Thoracic aorta (tissue), 2 donors: ENCODE measurements around the gene KLF13. TPM values are rescaled to one million over a fixed set of nuclear protein-coding genes. Genes with fewer than 3 reads are reported as not detected.

Experiments used
- ATAC-seq: fragments of 150-250 bp; one replicate; pipeline ENCODE4 v1.8.0; 2017; ENCODE audit warnings: low read depth; ENCODE audit not compliant: insufficient number of reproducible peaks, low FRiP score
- DNase-seq: peaks from one replicate; pipeline ENCODE4 v3.0.0-alpha.2; 2020; ENCODE audit warnings: low spot score
- H3K27ac ChIP-seq, 2 donors: fragments of 200-600 bp; sonication (generic); 1 replicate in 1 of 2; 2 replicates in 1 of 2; pipeline ENCODE4 v1.5.1; 2016; ENCODE audit warnings: mild to moderate bottlenecking in 2 of 2, moderate library complexity in 2 of 2
- H3K27me3 ChIP-seq: fragments of 200-600 bp; sonication (generic); replicated peaks from 2 replicates; pipeline ENCODE4 v1.6.0; 2016; ENCODE audit warnings: mild to moderate bottlenecking; ENCODE audit not compliant: insufficient read depth
- H3K36me3 ChIP-seq: fragments of 200-600 bp; sonication (generic); one replicate; pipeline ENCODE4 v1.5.1; 2016
- H3K4me1 ChIP-seq, 2 donors: fragments of 200-600 bp; sonication (generic); 1 replicate in 1 of 2; 2 replicates in 1 of 2; pipeline versions ENCODE4 v1.5.1 to v1.6.0; 2016; ENCODE audit warnings: low read depth in 2 of 2, mild to moderate bottlenecking in 1 of 2; ENCODE audit not compliant: control insufficient read depth in 1 of 2
- H3K4me3 ChIP-seq: fragments of 200-600 bp; sonication (generic); 2 replicates; pipeline ENCODE4 v1.5.1; 2016; ENCODE audit warnings: mild to moderate bottlenecking
- H3K9me3 ChIP-seq: fragments of 200-600 bp; sonication (generic); 2 replicates; pipeline ENCODE4 v1.5.1; 2016
- CTCF ChIP-seq: fragments of 200-600 bp; sonication (generic); IDR thresholded peaks from one replicate; pipeline ENCODE4 v1.5.1; 2019; ENCODE audit warnings: antibody characterized with exemption
- total RNA-seq, 2 donors: library from RNA; depleted of rRNA; stranded (reverse); fragments of >200 nt; gene quantifications; one replicate each; pipeline versions ENCODE4 v1.1.0 to v1.2.3, GENCODE V29; 2016

KLF13 gene
- total RNA-seq, 2 donors from 2014 or later, result 59.5 to 76.5 TPM

- TF ChIP-seq CTCF, result no peak
- peak overlapping the region; percentile 27 for H3K4me3 ChIP-seq
- DNase-seq (no peak), ATAC-seq (peak; percentile 45)
- no peaks in the 10 kb centered on the region for H3K27me3 ChIP-seq
- H3K9me3 ChIP-seq, result no peaks in the 10 kb centered on the region
- peaks cover 55 to 98% of the 10 kb centered on the region in 2 donors for H3K4me1 ChIP-seq
- H3K36me3 ChIP-seq, result no peaks in the 10 kb centered on the region
- peak overlapping the region; percentile 77 for H3K27ac ChIP-seq
Observed at GRCh38 chr15:31344266-31344665, 17.6 kb downstream of the KLF13 start.

GRCh38 chr15:31344823-31345605 is 18.4 kb downstream of the KLF13 start:
- H3K27me3 ChIP-seq, result no peaks in the 10 kb centered on the region
- peaks cover 51 to 98% of the 10 kb centered on the region in 2 donors for H3K4me1 ChIP-seq
- H3K9me3 ChIP-seq, result no peaks in the 10 kb centered on the region
- DNase-seq (no peak), ATAC-seq (peak; percentile 7)
- TF ChIP-seq CTCF, result no peak
- H3K27ac ChIP-seq, result peak overlapping the region; percentile 77
- no peaks in the 10 kb centered on the region for H3K36me3 ChIP-seq
- peak overlapping the region; percentile 27 for H3K4me3 ChIP-seq

- H3K4me1 ChIP-seq, result peaks cover 57 to 98% of the 10 kb centered on the region in 2 donors
- no peaks in the 10 kb centered on the region for H3K27me3 ChIP-seq
- DNase-seq, result no peak
- peak overlapping the region; percentile 16 for H3K4me3 ChIP-seq
- ATAC-seq, result no peak
- no peaks in the 10 kb centered on the region for H3K9me3 ChIP-seq
- TF ChIP-seq CTCF, result no peak
- H3K27ac ChIP-seq, result peak overlapping the region; percentile 77
- no peaks in the 10 kb centered on the region for H3K36me3 ChIP-seq
Observed at GRCh38 chr15:31345606-31346366, 19.2 kb downstream of the KLF13 start.

- H3K27me3 ChIP-seq, result no peaks in the 10 kb centered on the region
- no peaks in the 10 kb centered on the region for H3K36me3 ChIP-seq
- no peaks in the 10 kb centered on the region for H3K9me3 ChIP-seq
- ATAC-seq, result no peak
- H3K4me1 ChIP-seq, result peaks cover 60 to 98% of the 10 kb centered on the region in 2 donors
- no peak for DNase-seq
- H3K27ac ChIP-seq, result peak overlapping the region in 1 of 2 donors; percentile 77
- TF ChIP-seq CTCF, result no peak
- peak overlapping the region; percentile 16 for H3K4me3 ChIP-seq
Observed at GRCh38 chr15:31346367-31347066, 19.9 kb downstream of the KLF13 start.
